Uterus (tissue), 4 donors: ENCODE measurements around the gene AP2A2. TPM values are rescaled to one million over a fixed set of nuclear protein-coding genes. Genes with fewer than 3 reads are reported as not detected.

Source experiments
- DNase-seq, 2 donors: peaks; one replicate each; pipeline ENCODE4 v3.0.0-alpha.2; 2019 to 2020
- H3K27ac ChIP-seq, 2 donors: fragments of 200-600 bp; sonication (generic); 1 replicate in 1 of 2; 2 replicates in 1 of 2; pipeline ENCODE4 v1.5.1; 2016 to 2018
- H3K27me3 ChIP-seq, 2 donors: fragments of 200-600 bp; sonication (generic); one replicate each; pipeline ENCODE4 v1.5.1; 2018 to 2019; ENCODE audit warnings: control low read depth in 1 of 2
- H3K36me3 ChIP-seq, 2 donors: fragments of 200-600 bp; sonication (generic); one replicate each; pipeline ENCODE4 v1.5.1; 2019; ENCODE audit warnings: control low read depth in 1 of 2
- H3K4me1 ChIP-seq, 2 donors: fragments of 200-600 bp; sonication (generic); one replicate each; pipeline ENCODE4 v1.5.1; 2018 to 2019; ENCODE audit warnings: control low read depth in 1 of 2
- H3K4me3 ChIP-seq, 2 donors: fragments of 200-600 bp; sonication (generic); 1 replicate in 1 of 2; 2 replicates in 1 of 2; pipeline ENCODE4 v1.5.1; 2018 to 2019; ENCODE audit warnings: mild to moderate bottlenecking in 1 of 2
- H3K9me3 ChIP-seq, 2 donors: fragments of 200-600 bp; sonication (generic); one replicate each; pipeline ENCODE4 v1.5.1; 2019; ENCODE audit warnings: control low read depth in 1 of 2
- CTCF ChIP-seq, 4 experiments: fragments of 200-600 bp in 2 of 4; fragments of 450-650 bp in 2 of 4; sonication (generic) in 2 of 4; IDR thresholded peaks; one replicate each; pipeline ENCODE4 v1.5.1; 2016 to 2019; ENCODE audit warnings: antibody characterized with exemption in 4 of 4, mild to moderate bottlenecking in 2 of 4, moderate library complexity in 1 of 4
- POLR2A ChIP-seq, 2 donors: fragments of 450-650 bp; IDR thresholded peaks; one replicate each; pipeline ENCODE4 v1.6.1; 2016; ENCODE audit warnings: antibody characterized with exemption in 2 of 2, mild to moderate bottlenecking in 1 of 2, moderate library complexity in 1 of 2
- intact Hi-C: fragments of 100-400 bp; cut with DNase I; formaldehyde crosslinking; loops from one replicate; pipeline ENCODE4 v1.15.1; 2023; ENCODE audit warnings: low total_unique reads
- total RNA-seq, 4 donors: library from RNA; depleted of rRNA in 3 of 4; stranded (reverse); fragments of >200 nt in 3 of 4; gene quantifications; one replicate each; pipeline versions ENCODE4 v1.1.0 to v1.2.4, GENCODE V29; 2014 to 2023
- donor health status: DM: yes; HTN: yes; CAD: no.

The AP2A2 gene
- total RNA-seq, 4 donors from 2014 or later, result 25.6 to 120 (median 40.4) TPM

GRCh38 chr11:942823-943222 is 17.2 kb downstream of the AP2A2 start:
- Histone ChIP-seq H3K9me3 (no peaks in the 10 kb centered on the region), H3K27me3 (no peaks in the 10 kb centered on the region), H3K36me3 (no peaks in the 10 kb centered on the region), H3K4me1 (no peaks in the 10 kb centered on the region), H3K4me3 (no peak overlapping the region), H3K27ac (no peak overlapping the region)
- intact Hi-C loops, result no loop called here
- TF ChIP-seq POLR2A (IDR thresholded peaks at IDR 0.05), result no peak
- TF ChIP-seq CTCF (IDR thresholded peaks at IDR 0.05), result no peak
- no peak for DNase-seq

GRCh38 chr11:944711-945470 is 19.2 kb downstream of the AP2A2 start:
- peaks cover 0 to 6% of the 10 kb centered on the region in 2 donors for H3K9me3 ChIP-seq

GRCh38 chr11:945986-946385 is 20.3 kb downstream of the AP2A2 start:
- no peak for TF ChIP-seq CTCF (IDR thresholded peaks at IDR 0.05)
- no peak for TF ChIP-seq POLR2A (IDR thresholded peaks at IDR 0.05)
- Histone ChIP-seq H3K4me1 (no peaks in the 10 kb centered on the region), H3K9me3 (peaks cover 0 to 6% of the 10 kb centered on the region in 2 donors), H3K4me3 (no peak overlapping the region), H3K36me3 (no peaks in the 10 kb centered on the region), H3K27ac (no peak overlapping the region), H3K27me3 (no peaks in the 10 kb centered on the region)
- intact Hi-C loops, result no loop called here
- DNase-seq, result no peak

More at GRCh38 chr11:944711-945470, 19.2 kb downstream of the AP2A2 start:
- intact Hi-C loops, result no loop called here
- Histone ChIP-seq H3K27me3 (no peaks in the 10 kb centered on the region), H3K27ac (no peak overlapping the region), H3K36me3 (no peaks in the 10 kb centered on the region), H3K4me1 (no peaks in the 10 kb centered on the region), H3K4me3 (no peak overlapping the region)
- DNase-seq, result no peak
- TF ChIP-seq POLR2A (IDR thresholded peaks at IDR 0.05), result no peak
- TF ChIP-seq CTCF (IDR thresholded peaks at IDR 0.05), result no peak

GRCh38 chr11:947744-948143 is 22.1 kb downstream of the AP2A2 start:
- no peak for DNase-seq
- H3K27ac ChIP-seq, result no peak overlapping the region

More at GRCh38 chr11:947744-948143, 22.1 kb downstream of the AP2A2 start:
- Histone ChIP-seq H3K27me3 (no peaks in the 10 kb centered on the region), H3K36me3 (no peaks in the 10 kb centered on the region), H3K4me1 (no peaks in the 10 kb centered on the region), H3K9me3 (peaks cover 0 to 6% of the 10 kb centered on the region in 2 donors), H3K4me3 (no peak overlapping the region)
- intact Hi-C loops, result no loop called here
- TF ChIP-seq CTCF (IDR thresholded peaks at IDR 0.05) (no peak), POLR2A (IDR thresholded peaks at IDR 0.05) (no peak)
